HCT116 (cell line): ENCODE results near the gene RAPGEF1. TPM values are rescaled to one million over a fixed set of nuclear protein-coding genes. Genes with fewer than 3 reads are reported as not detected.

ENCODE experiments used
- ATAC-seq: fragments of 200-7000 bp; cut with Tn5 transposase; 2 replicates; pipeline ENCODE4 v1.9.1; 2020; ENCODE audit warnings: mild to moderate bottlenecking, moderate library complexity
- BruUV-seq: library from RNA; stranded (reverse); fragments of 400-500 nt; replicated peaks from 2 replicates; lab custom pipeline; 2021; lab: Mats Ljungman, UMichigan
- CTCF ChIA-PET: fragments of 300-600 bp; sonication (Branson Sonifier 250); formaldehyde crosslinking; loops from one replicate; lab custom pipeline; 2021; ENCODE audit warnings: antibody characterized with exemption; lab: Charles Lee
- POLR2A ChIA-PET: fragments of 300-600, 350-600 bp; sonication (Branson Sonifier 250); formaldehyde crosslinking; loops from one replicate; lab custom pipeline; 2021; ENCODE audit warnings: antibody characterized with exemption; lab: Charles Lee
- RAD21 ChIA-PET, 2 experiments: fragments of 300-600 bp; sonication (Branson Sonifier 250); formaldehyde crosslinking; loops; one replicate each; lab custom pipeline; 2023; ENCODE audit warnings: low total read pairs in 2 of 2; ENCODE audit not compliant: uncharacterized antibody in 2 of 2, unreplicated experiment in 2 of 2, low non-redundant PET in 1 of 2; lab: Charles Lee
- DNase-seq: peaks from one replicate; pipeline ENCODE4 v3.0.0-alpha.2; 2010; ENCODE audit warnings: low read depth, low spot score
- H2AFZ ChIP-seq: fragments of 200-600 bp; shearing (Covaris generic), sonication (generic); 2 replicates; pipeline ENCODE4 v1.6.1; 2017; ENCODE audit warnings: low read depth, mixed run types, mixed read lengths, antibody characterized with exemption, low read length; ENCODE audit not compliant: poor library complexity, severe bottlenecking
- H3K27ac ChIP-seq: 2 replicates; pipeline ENCODE4 v1.5.1; 2012; ENCODE audit warnings: low read depth, low read length
- H3K27me3 ChIP-seq: fragments of 200-600 bp; sonication (generic); 2 replicates; pipeline ENCODE4 v1.6.1; 2016; ENCODE audit warnings: mixed run types, low read length, mixed read lengths; ENCODE audit not compliant: insufficient read depth
- H3K36me3 ChIP-seq, 2 experiments: fragments of 200-500 bp in 1 of 2; fragments of 200-600 bp in 1 of 2; sonication (Bioruptor generic) in 1 of 2; sonication (generic) in 1 of 2; 2 replicates each; pipeline versions ENCODE4 v1.5.1 to v1.6.1; 2014 to 2016; ENCODE audit warnings: low read length in 2 of 2, inconsistent platforms in 1 of 2, mixed read lengths in 1 of 2, mixed run types in 1 of 2; ENCODE audit not compliant: insufficient read depth in 2 of 2, control insufficient read depth in 1 of 2
- H3K4me1 ChIP-seq, 2 experiments: fragments of 200-600 bp in 1 of 2; sonication (generic) in 1 of 2; 2 replicates each; pipeline versions ENCODE4 v1.5.1 to v1.6.1; 2012 to 2017; ENCODE audit warnings: low read length in 2 of 2, inconsistent platforms in 1 of 2, mild to moderate bottlenecking in 1 of 2, mixed read lengths in 1 of 2, mixed run types in 1 of 2, moderate library complexity in 1 of 2; ENCODE audit not compliant: insufficient read depth in 2 of 2, control insufficient read depth in 1 of 2
- H3K4me2 ChIP-seq: fragments of 200-600 bp; sonication (generic); 2 replicates; pipeline ENCODE4 v1.6.1; 2017; ENCODE audit warnings: mixed run types, low read length, mixed read lengths
- H3K4me3 ChIP-seq, 2 experiments: fragments of 200-600 bp in 1 of 2; sonication (generic) in 1 of 2; replicated peaks in 1 of 2; 2 replicates each; pipeline ENCODE4 v1.5.1; 2011 to 2016; ENCODE audit warnings: low read length in 2 of 2, control low read depth in 1 of 2, low read depth in 1 of 2, mild to moderate bottlenecking in 1 of 2, mixed read lengths in 1 of 2, mixed run types in 1 of 2
- H3K79me2 ChIP-seq: fragments of 200-600 bp; sonication (generic); 2 replicates; pipeline ENCODE4 v1.6.1; 2017; ENCODE audit warnings: mild to moderate bottlenecking, mixed run types, low read length, moderate library complexity, mixed read lengths; ENCODE audit not compliant: insufficient read depth
- H3K9ac ChIP-seq: fragments of 200-600 bp; sonication (generic); 2 replicates; pipeline ENCODE4 v1.6.1; 2016; ENCODE audit warnings: low read length, mixed read lengths
- H3K9me2 ChIP-seq: fragments of 200-600 bp; sonication (generic), shearing (Covaris generic); 2 replicates; pipeline ENCODE4 v1.6.1; 2017; ENCODE audit warnings: mixed run types, mild to moderate bottlenecking, moderate library complexity; ENCODE audit not compliant: insufficient read depth
- H3K9me3 ChIP-seq, 2 experiments: fragments of 200-500 bp in 1 of 2; fragments of 200-600 bp in 1 of 2; sonication (Bioruptor generic) in 1 of 2; sonication (generic) in 1 of 2; 2 replicates each; pipeline ENCODE4 v1.6.1; 2014 to 2017; ENCODE audit warnings: low read length in 2 of 2, mixed read lengths in 2 of 2, inconsistent platforms in 1 of 2, low read depth in 1 of 2, mild to moderate bottlenecking in 1 of 2, mixed run types in 1 of 2, moderate library complexity in 1 of 2; ENCODE audit not compliant: control insufficient read depth in 1 of 2, insufficient read depth in 1 of 2
- H4K20me1 ChIP-seq: fragments of 200-600 bp; sonication (generic), shearing (Covaris generic); 2 replicates; pipeline ENCODE4 v1.6.1; 2017; ENCODE audit warnings: mixed run types, mild to moderate bottlenecking, moderate library complexity; ENCODE audit not compliant: insufficient read depth
- ATF3 ChIP-seq: IDR thresholded peaks from 2 replicates; pipeline ENCODE4 v1.6.1; 2012
- CBX3 ChIP-seq: IDR thresholded peaks from 2 replicates; pipeline ENCODE4 v1.6.1; 2012; ENCODE audit warnings: low read depth
- EZH2 ChIP-seq: fragments of 200-600 bp; sonication (generic); IDR thresholded peaks from 2 replicates; pipeline ENCODE4 v1.6.1; 2017; ENCODE audit warnings: antibody characterized with exemption, mixed run types
- EZH2phosphoT487 ChIP-seq: fragments of 200-600 bp; IDR thresholded peaks from 2 replicates; pipeline ENCODE4 v1.6.1; 2018; ENCODE audit warnings: antibody characterized with exemption, borderline replicate concordance
- JUND ChIP-seq: IDR thresholded peaks from 2 replicates; pipeline ENCODE4 v1.6.1; 2012
- POLR2A ChIP-seq: IDR thresholded peaks from 2 replicates; pipeline ENCODE4 v1.7.0; 2011; ENCODE audit warnings: borderline replicate concordance; ENCODE audit not compliant: insufficient read depth, insufficient read length; ENCODE audit errors: extremely low read depth
- POLR2AphosphoS5 ChIP-seq: IDR thresholded peaks from 2 replicates; pipeline ENCODE4 v1.6.1; 2011; ENCODE audit warnings: mild to moderate bottlenecking, low read depth, low read length, moderate library complexity
- RAD21 ChIP-seq: IDR thresholded peaks from 2 replicates; pipeline ENCODE4 v1.6.1; 2012; ENCODE audit warnings: low read depth, mild to moderate bottlenecking
- REST ChIP-seq: IDR thresholded peaks from 2 replicates; pipeline ENCODE4 v1.6.1; 2012; ENCODE audit warnings: low read depth
- SP1 ChIP-seq: IDR thresholded peaks from 2 replicates; pipeline ENCODE4 v1.6.1; 2012; ENCODE audit warnings: low read depth
- SRF ChIP-seq: IDR thresholded peaks from 2 replicates; pipeline ENCODE4 v1.6.1; 2012; ENCODE audit warnings: low read depth
- ZBTB33 ChIP-seq: IDR thresholded peaks from 2 replicates; pipeline ENCODE4 v1.6.1; 2011; ENCODE audit warnings: mild to moderate bottlenecking, low read length, moderate library complexity; ENCODE audit not compliant: insufficient replicate concordance; ENCODE audit errors: extremely low read depth
- intact Hi-C: fragments of 100-400 bp; cut with micrococcal nuclease; formaldehyde crosslinking; loops from 2 replicates; pipeline ENCODE4 v1.10.0; 2022
- total RNA-seq: library from RNA; stranded (reverse); gene quantifications from one replicate; pipeline ENCODE4 v1.2.1, GENCODE V29; 2021; ENCODE audit not compliant: unreplicated experiment

RAPGEF1 gene
- total RNA-seq, 1 experiment from 2014 or later: 43.0 TPM

- Histone ChIP-seq H3K79me2 (peaks cover 91% of the 10 kb centered on the region), H2AFZ (no peak overlapping the region), H3K9me2 (no peaks in the 10 kb centered on the region), H3K9ac (no peak overlapping the region; the same call in 1 of the 2 replicates), H3K27ac (peak overlapping the region; percentile 52; the same call in 1 of the 2 replicates), H4K20me1 (no peaks in the 10 kb centered on the region), H3K36me3 (0 out of 4 replicates have a peak, but pooled peaks cover 0 to 3% of the 10 kb centered on the region in 2 experiments), H3K4me1 (peaks cover 31 to 43% of the 10 kb centered on the region in 2 experiments), H3K9me3 (no peaks in the 10 kb centered on the region)
- RAD21 ChIA-PET: no interaction called here
- no peak for DNase-seq
- BruUV-seq: no TSS peak
- TF ChIP-seq JUND: no peak
- TF ChIP-seq SP1: no peak
- TF ChIP-seq ATF3: no peak
- no peak for TF ChIP-seq RAD21
- TF ChIP-seq SRF: no peak
- TF ChIP-seq EZH2phosphoT487: no peak
- no peak for TF ChIP-seq CBX3
- TF ChIP-seq REST: no peak
- TF ChIP-seq ZBTB33: no peak
- no peak for TF ChIP-seq EZH2
- TF ChIP-seq POLR2A: no peak
- no peak for TF ChIP-seq POLR2AphosphoS5
- TF ChIP-seq, all 23 proteins: peak for 0
- peak; percentile 5; the same call in 1 of the 2 replicates for ATAC-seq
- intact Hi-C loops: no loop called here
- no peak overlapping the region for H3K4me3 ChIP-seq
- H3K27me3 ChIP-seq: no peaks in the 10 kb centered on the region
- peak overlapping the region; percentile 55 for H3K4me2 ChIP-seq
- POLR2A ChIA-PET: interaction anchor here (1.4 kb wide), 1 partner anchor 56 kb away, joined by 4 read pairs; no protein-coding TSS in a partner anchor
- CTCF ChIA-PET: no interaction called here
Measured at GRCh38 chr9:131734165-131734610, 5.7 kb downstream of the RAPGEF1 start.
